Testis (tissue), 2 donors: Measurements from ENCODE around the gene SPATA7.

Source experiments
- CTCF ChIP-seq, 3 experiments: fragments of 450-650 bp in 2 of 3; fragments of 200-600 bp in 1 of 3; sonication (generic) in 1 of 3; IDR thresholded peaks; one replicate each; pipeline ENCODE4 v1.5.1; 2016 to 2019; ENCODE audit warnings: antibody characterized with exemption in 3 of 3, mild to moderate bottlenecking in 2 of 3, moderate library complexity in 1 of 3
- POLR2A ChIP-seq: fragments of 450-650 bp; IDR thresholded peaks from one replicate; pipeline ENCODE4 v1.6.1; 2017; ENCODE audit warnings: antibody characterized with exemption, mild to moderate bottlenecking, moderate library complexity

GRCh38 chr14:88421286-88421685 is 35.8 kb downstream of the SPATA7 start:
- no peak for TF ChIP-seq CTCF (IDR thresholded peaks at IDR 0.05)
- no peak for TF ChIP-seq POLR2A
